Endothelial cell of umbilical vein (primary cell): Measurements from ENCODE around the gene DNAAF5. TPM values are rescaled to one million over a fixed set of nuclear protein-coding genes. Genes with fewer than 3 reads are reported as not detected.

Experiments
- BruUV-seq: library from RNA; stranded (reverse); fragments of 400-500 nt; replicated peaks from 2 replicates; lab custom pipeline; 2021; lab: Mats Ljungman, UMichigan
- CTCF ChIA-PET: fragments of 300-600, 350-600 bp; sonication (Branson Sonifier 250); formaldehyde crosslinking; loops from one replicate; lab custom pipeline; 2021; ENCODE audit warnings: antibody characterized with exemption, inconsistent platforms; lab: Charles Lee
- POLR2A ChIA-PET: fragments of 300-600, 350-600 bp; sonication (Branson Sonifier 250); formaldehyde crosslinking; loops from one replicate; lab custom pipeline; 2021; ENCODE audit warnings: antibody characterized with exemption, inconsistent platforms; lab: Charles Lee
- DNase-seq: peaks from one replicate; pipeline ENCODE4 v3.0.0-alpha.2; 2011; ENCODE audit warnings: low read depth, low spot score
- FAIRE-seq: peaks from 2 replicates; lab custom pipeline; 2011; peaks lifted over from hg19 to GRCh38; lab: Jason Lieb, UNC
- H2AFZ ChIP-seq: 2 replicates; pipeline ENCODE4 v1.6.0; 2012; ENCODE audit warnings: low read depth, low read length, control low read depth, inconsistent platforms
- H3K27ac ChIP-seq: 2 replicates; pipeline ENCODE4 v1.5.1; 2011; ENCODE audit warnings: low read depth, mild to moderate bottlenecking, control low read depth, low read length, moderate library complexity; ENCODE audit not compliant: insufficient read depth
- H3K27me3 ChIP-seq, 2 experiments: 2 replicates each; pipeline versions ENCODE4 v1.6.0 to v1.6.1; 2011; ENCODE audit warnings: low read length in 2 of 2, mixed read lengths in 1 of 2; ENCODE audit not compliant: control insufficient read depth in 2 of 2, insufficient read depth in 2 of 2
- H3K36me3 ChIP-seq, 2 experiments: 2 replicates in 1 of 2; 3 replicates in 1 of 2; pipeline ENCODE4 v1.5.1; 2011; ENCODE audit warnings: low read length in 2 of 2, mild to moderate bottlenecking in 1 of 2, moderate library complexity in 1 of 2; ENCODE audit not compliant: control insufficient read depth in 2 of 2, insufficient read depth in 2 of 2; ENCODE audit errors: extremely low read depth in 1 of 2
- H3K4me1 ChIP-seq: 3 replicates; pipeline ENCODE4 v1.5.1; 2011; ENCODE audit warnings: mild to moderate bottlenecking, low read length; ENCODE audit not compliant: control insufficient read depth, insufficient read depth; ENCODE audit errors: extremely low read depth
- H3K4me2 ChIP-seq: 2 replicates; pipeline ENCODE4 v1.6.1; 2011; ENCODE audit warnings: low read length, control low read depth, mixed read lengths; ENCODE audit not compliant: insufficient read depth
- H3K4me3 ChIP-seq, 3 experiments: fragments of 200-600 bp in 1 of 3; sonication (generic), shearing (Covaris generic) in 1 of 3; replicated peaks in 1 of 3; 2 replicates each; pipeline ENCODE4 v1.5.1; 2011 to 2016; ENCODE audit warnings: control low read depth in 3 of 3, low read length in 3 of 3, mild to moderate bottlenecking in 2 of 3, inconsistent platforms in 1 of 3, low read depth in 1 of 3, moderate library complexity in 1 of 3; ENCODE audit not compliant: insufficient read depth in 1 of 3
- H3K79me2 ChIP-seq: 2 replicates; pipeline ENCODE4 v1.6.0; 2012; ENCODE audit warnings: low read length, inconsistent platforms; ENCODE audit not compliant: control insufficient read depth, insufficient read depth
- H3K9ac ChIP-seq: replicated peaks from 2 replicates; pipeline ENCODE3; 2011; ENCODE audit warnings: low read length, control low read depth; ENCODE audit not compliant: insufficient read depth; ENCODE audit errors: extremely low read depth
- H3K9me1 ChIP-seq: replicated peaks from 3 replicates; pipeline ENCODE4 v1.6.0; 2011; ENCODE audit warnings: mild to moderate bottlenecking, low read length; ENCODE audit not compliant: control insufficient read depth, insufficient read depth; ENCODE audit errors: extremely low read depth
- H3K9me3 ChIP-seq: replicated peaks from 2 replicates; pipeline ENCODE4 v1.5.1; 2012; ENCODE audit warnings: low read length, inconsistent platforms; ENCODE audit not compliant: control insufficient read depth, insufficient read depth
- H4K20me1 ChIP-seq: replicated peaks from 2 replicates; pipeline ENCODE3; 2011; ENCODE audit warnings: mild to moderate bottlenecking, low read length; ENCODE audit not compliant: control insufficient read depth, insufficient read depth; ENCODE audit errors: extremely low read depth
- CTCF ChIP-seq, 2 donors: IDR thresholded peaks; 1 replicate in 1 of 2; 2 replicates in 1 of 2; pipeline ENCODE4 v1.5.1; 2011; ENCODE audit warnings: low read length in 2 of 2, mild to moderate bottlenecking in 2 of 2, moderate library complexity in 2 of 2, control low read depth in 1 of 2, inconsistent platforms in 1 of 2, low read depth in 1 of 2; ENCODE audit not compliant: insufficient read depth in 1 of 2; ENCODE audit errors: extremely low read depth in 1 of 2
- EZH2 ChIP-seq: IDR thresholded peaks from 2 replicates; pipeline ENCODE4 v1.6.1; 2012; ENCODE audit warnings: borderline replicate concordance, low read depth, mild to moderate bottlenecking, moderate library complexity, low read length, inconsistent platforms; ENCODE audit not compliant: severe bottlenecking
- FOS ChIP-seq: IDR thresholded peaks from 2 replicates; pipeline ENCODE4 v1.6.1; 2011; ENCODE audit warnings: mild to moderate bottlenecking, low read length, moderate library complexity, borderline replicate concordance; ENCODE audit not compliant: insufficient read depth
- GATA2 ChIP-seq: IDR thresholded peaks from 2 replicates; pipeline ENCODE4 v1.7.0; 2011; ENCODE audit warnings: low read depth, mild to moderate bottlenecking, moderate library complexity, mixed read lengths, low read length; ENCODE audit not compliant: insufficient read length, insufficient read depth
- JUN ChIP-seq: IDR thresholded peaks from 2 replicates; pipeline ENCODE4 v1.6.1; 2011; ENCODE audit warnings: borderline replicate concordance, low read depth; ENCODE audit not compliant: insufficient read length, insufficient read depth
- MAX ChIP-seq: IDR thresholded peaks from 2 replicates; pipeline ENCODE4 v1.6.1; 2011; ENCODE audit not compliant: insufficient read depth, insufficient read length
- MYC ChIP-seq: IDR thresholded peaks from one replicate; pipeline ENCODE4 v1.6.1; 2011; ENCODE audit warnings: mild to moderate bottlenecking, low read depth, low read length
- POLR2A ChIP-seq: IDR thresholded peaks from 2 replicates; pipeline ENCODE4 v1.6.1; 2012; ENCODE audit warnings: low read depth, mild to moderate bottlenecking, control low read depth, low read length
- POLR2AphosphoS5 ChIP-seq: IDR thresholded peaks from 2 replicates; pipeline ENCODE4 v1.6.1; 2012; ENCODE audit warnings: low read depth, mild to moderate bottlenecking, control low read depth, low read length, moderate library complexity; ENCODE audit not compliant: insufficient read depth
- dilution Hi-C: fragments of 300-500 bp; cut with MboI; formaldehyde crosslinking; loops from one replicate; pipeline ENCODE4 v1.15.0; 2019; ENCODE audit warnings: low sequenced_read_pairs; ENCODE audit not compliant: extremely low pct_ligation_motif_present
- intact Hi-C: fragments of 100-400 bp; cut with micrococcal nuclease; formaldehyde crosslinking; loops from one replicate; pipeline ENCODE4 v1.10.0; 2022
- polyA plus RNA-seq, 4 experiments: library from polyadenylated mRNA; depleted of rRNA in 3 of 4; stranded (reverse) in 3 of 4; unstranded in 1 of 4; fragments of >200 nt; gene quantifications; 2 replicates each; pipeline versions ENCODE4 v1.2.1 to v1.2.3, GENCODE V29; 2011 to 2012; ENCODE audit warnings: missing spikeins in 1 of 4
- total RNA-seq: library from RNA; stranded (reverse); gene quantifications from 2 replicates; pipeline ENCODE4 v1.2.3, GENCODE V29; 2021

Gene DNAAF5
- total and polyA plus RNA-seq, 2 donors (not counting 3 experiments of a cell fraction or from before 2014, with no cell fraction given): 49.3 to 65.5 TPM

GRCh38 chr7:749140-749551 is 22.6 kb downstream of the DNAAF5 start:
- dilution Hi-C loops: no loop called here

More at GRCh38 chr7:749140-749551, 22.6 kb downstream of the DNAAF5 start:
- Histone ChIP-seq H3K9me1 (no peaks in the 10 kb centered on the region), H2AFZ (no peak overlapping the region), H3K4me2 (no peak overlapping the region), H3K36me3 (peaks cover 2 to 18% of the 10 kb centered on the region in 2 experiments), H3K9ac (no peak overlapping the region), H3K27me3 (no peaks in the 10 kb centered on the region), H4K20me1 (no peaks in the 10 kb centered on the region), H3K9me3 (no peaks in the 10 kb centered on the region), H3K27ac (no peak overlapping the region), H3K4me3 (no peak overlapping the region), H3K4me1 (peaks cover 4% of the 10 kb centered on the region), H3K79me2 (peaks cover 10% of the 10 kb centered on the region)
- no peak for TF ChIP-seq CTCF (IDR thresholded peaks at IDR 0.05; ENCODE audit: extremely low read depth in 1 of 2, insufficient read depth in 1 of 2, low read depth in 1 of 2, low read length in 2 of 2)
- no peak for TF ChIP-seq MAX
- no peak for TF ChIP-seq EZH2
- TF ChIP-seq POLR2A: no peak
- TF ChIP-seq MYC: no peak
- TF ChIP-seq JUN: no peak
- no peak for TF ChIP-seq GATA2
- TF ChIP-seq POLR2AphosphoS5: no peak
- no peak for TF ChIP-seq FOS
- peak; percentile 73 for FAIRE-seq
- BruUV-seq: no TSS peak
- CTCF ChIA-PET: interaction anchor here (1.0 to 1.1 kb wide), 2 partner anchors 416 to 427 kb away, joined by 4 to 5 read pairs; no protein-coding TSS in a partner anchor
- DNase-seq: peak; percentile 62
- POLR2A ChIA-PET: no interaction called here
- intact Hi-C loops: no loop called here
